A673 (cell line): ENCODE results near the gene MARS2.

ENCODE experiments used
- EZH2 ChIP-seq: fragments of 200-600 bp; sonication (generic); IDR thresholded peaks from 2 replicates; pipeline ENCODE4 v1.6.1; 2017; ENCODE audit warnings: borderline replicate concordance, low read depth, mild to moderate bottlenecking, mixed read lengths, antibody characterized with exemption, low read length; ENCODE audit not compliant: poor library complexity, severe bottlenecking
- TF ChIP-seq, protein P1 (sequence below): fragments of 300-800, 200-600 bp; sonication (generic); conservative IDR thresholded peaks from 2 replicates; pipeline ENCODE4 v1.5.1; 2017; ENCODE audit warnings: low read depth, mild to moderate bottlenecking, antibody characterized with exemption, low read length, moderate library complexity, mixed read lengths

DNA sequence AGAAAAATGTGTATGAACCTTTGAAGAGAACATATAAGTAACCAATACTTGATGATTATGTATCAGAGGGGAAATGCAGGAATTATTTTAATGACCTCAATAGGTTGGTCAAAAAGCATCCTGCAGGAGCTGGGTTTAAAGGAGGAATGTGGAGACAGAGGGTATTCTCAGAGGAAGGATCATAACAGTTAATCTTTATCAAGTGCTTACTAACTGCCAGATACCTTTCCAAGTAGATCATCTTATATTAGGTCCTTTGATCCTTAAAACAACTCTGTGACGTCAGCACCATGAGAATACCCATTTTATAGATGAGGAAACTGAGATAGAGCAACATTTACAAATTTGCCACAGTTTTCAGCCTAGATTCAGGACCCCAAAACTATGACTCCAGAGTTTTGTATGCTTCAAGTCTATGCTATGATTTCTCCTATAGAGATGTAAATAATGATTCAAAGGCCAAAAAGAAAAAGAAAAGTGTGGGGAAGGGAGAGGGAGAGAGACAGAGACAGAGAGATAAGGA is 32.7 kb upstream of the MARS2 start:
- no peak for TF ChIP-seq EZH2
- TF ChIP-seq, protein P1, sequence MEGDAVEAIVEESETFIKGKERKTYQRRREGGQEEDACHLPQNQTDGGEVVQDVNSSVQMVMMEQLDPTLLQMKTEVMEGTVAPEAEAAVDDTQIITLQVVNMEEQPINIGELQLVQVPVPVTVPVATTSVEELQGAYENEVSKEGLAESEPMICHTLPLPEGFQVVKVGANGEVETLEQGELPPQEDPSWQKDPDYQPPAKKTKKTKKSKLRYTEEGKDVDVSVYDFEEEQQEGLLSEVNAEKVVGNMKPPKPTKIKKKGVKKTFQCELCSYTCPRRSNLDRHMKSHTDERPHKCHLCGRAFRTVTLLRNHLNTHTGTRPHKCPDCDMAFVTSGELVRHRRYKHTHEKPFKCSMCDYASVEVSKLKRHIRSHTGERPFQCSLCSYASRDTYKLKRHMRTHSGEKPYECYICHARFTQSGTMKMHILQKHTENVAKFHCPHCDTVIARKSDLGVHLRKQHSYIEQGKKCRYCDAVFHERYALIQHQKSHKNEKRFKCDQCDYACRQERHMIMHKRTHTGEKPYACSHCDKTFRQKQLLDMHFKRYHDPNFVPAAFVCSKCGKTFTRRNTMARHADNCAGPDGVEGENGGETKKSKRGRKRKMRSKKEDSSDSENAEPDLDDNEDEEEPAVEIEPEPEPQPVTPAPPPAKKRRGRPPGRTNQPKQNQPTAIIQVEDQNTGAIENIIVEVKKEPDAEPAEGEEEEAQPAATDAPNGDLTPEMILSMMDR = no peak
